Measurements from ENCODE around the gene SCYL1.

GRCh38 chr11:65575568-65576231 is 50.8 kb downstream of the SCYL1 start, which contains the start of gene EHBP1L1:
- TF ChIP-seq POLR2AphosphoS5 (IDR thresholded peaks at IDR 0.05; ENCODE audit: low read depth, low read length): no peak
- TF ChIP-seq TAF1 (IDR thresholded peaks at IDR 0.05; ENCODE audit: low read depth, low read length): peak; percentile 51; the same call in 1 of the 2 replicates
- TF ChIP-seq POLR2A (IDR thresholded peaks at IDR 0.05; ENCODE audit: low read depth, low read length): peak; percentile 6; the same call in 1 of the 2 replicates
- peak; percentile 69; the same call in 1 of the 2 replicates for TF ChIP-seq POU2F2 (IDR thresholded peaks at IDR 0.05; ENCODE audit: low read depth, low read length)
